Kidney epithelial cell (primary cell): Measurements from ENCODE around the gene DYNC2H1. TPM values are rescaled to one million over a fixed set of nuclear protein-coding genes. Genes with fewer than 3 reads are reported as not detected.

ENCODE experiments used
- DNase-seq: peaks from one replicate; pipeline ENCODE4 v3.0.0-alpha.2; 2010; ENCODE audit warnings: low read depth
- H3K27me3 ChIP-seq: 2 replicates; pipeline ENCODE4 v1.6.0; 2011; ENCODE audit warnings: low read length; ENCODE audit not compliant: control insufficient read depth, insufficient read depth
- H3K36me3 ChIP-seq: 2 replicates; pipeline ENCODE4 v1.5.1; 2011; ENCODE audit warnings: low read length; ENCODE audit not compliant: control insufficient read depth, insufficient read depth
- H3K4me3 ChIP-seq: 2 replicates; pipeline ENCODE4 v1.5.1; 2011; ENCODE audit warnings: low read depth, mild to moderate bottlenecking, control low read depth, low read length
- CTCF ChIP-seq: IDR thresholded peaks from 2 replicates; pipeline ENCODE4 v1.5.1; 2011; ENCODE audit warnings: mild to moderate bottlenecking, moderate library complexity, low read length, control low read depth, inconsistent platforms; ENCODE audit not compliant: insufficient read depth, poor library complexity, severe bottlenecking
- total RNA-seq: library from RNA; depleted of rRNA; stranded (reverse); fragments of >200 nt; gene quantifications from 2 replicates; pipeline ENCODE4 v1.2.3, GENCODE V29; 2015

Gene DYNC2H1
- total RNA-seq, 1 donor from 2014 or later = 10.5 TPM

GRCh38 chr11:103294516-103294915 is 185.3 kb downstream of the DYNC2H1 start:
- TF ChIP-seq CTCF = no peak
- Histone ChIP-seq H3K36me3 (no peaks in the 10 kb centered on the region), H3K27me3 (no peaks in the 10 kb centered on the region), H3K4me3 (no peak overlapping the region)
- no peak for DNase-seq

GRCh38 chr11:103295704-103296103 is 186.5 kb downstream of the DYNC2H1 start:
- TF ChIP-seq CTCF = no peak
- H3K27me3 ChIP-seq = no peaks in the 10 kb centered on the region
- H3K4me3 ChIP-seq = no peak overlapping the region
- no peak for DNase-seq
- H3K36me3 ChIP-seq = no peaks in the 10 kb centered on the region

GRCh38 chr11:103297900-103298299 is 188.7 kb downstream of the DYNC2H1 start:
- no peak overlapping the region for H3K4me3 ChIP-seq
- no peaks in the 10 kb centered on the region for H3K36me3 ChIP-seq
- TF ChIP-seq CTCF = no peak
- H3K27me3 ChIP-seq = no peaks in the 10 kb centered on the region
- DNase-seq = no peak

- no peak overlapping the region for H3K4me3 ChIP-seq
- no peaks in the 10 kb centered on the region for H3K27me3 ChIP-seq
- TF ChIP-seq CTCF = no peak
- no peaks in the 10 kb centered on the region for H3K36me3 ChIP-seq
- no peak for DNase-seq
These were observed 206.0 kb downstream of the DYNC2H1 start for GRCh38 chr11:103315248-103315647.

- no peak for TF ChIP-seq CTCF
- H3K27me3 ChIP-seq = no peaks in the 10 kb centered on the region
- no peak for DNase-seq
- no peaks in the 10 kb centered on the region for H3K36me3 ChIP-seq
- H3K4me3 ChIP-seq = no peak overlapping the region
These were observed 207.9 kb downstream of the DYNC2H1 start for GRCh38 chr11:103317118-103317517.

GRCh38 chr11:103322821-103323220 is 213.6 kb downstream of the DYNC2H1 start:
- no peaks in the 10 kb centered on the region for H3K27me3 ChIP-seq
- no peak for DNase-seq
- H3K36me3 ChIP-seq = no peaks in the 10 kb centered on the region
- no peak for TF ChIP-seq CTCF
- H3K4me3 ChIP-seq = no peak overlapping the region
